HL-60/S4 (cell line): ENCODE measurements around the gene DDI2.
"Not testable (repeated sequence)": the region's sequence is repeated elsewhere in the genome, so short reads cannot be mapped to it uniquely, and the experiment has no call there.

Experiments used
- in situ Hi-C: fragments of 300-500 bp; cut with MboI; formaldehyde crosslinking; loops from 2 replicates; pipeline ENCODE4 v1.14.3; 2022; ENCODE audit warnings: low sequenced_read_pairs

The DDI2 gene

DNA sequence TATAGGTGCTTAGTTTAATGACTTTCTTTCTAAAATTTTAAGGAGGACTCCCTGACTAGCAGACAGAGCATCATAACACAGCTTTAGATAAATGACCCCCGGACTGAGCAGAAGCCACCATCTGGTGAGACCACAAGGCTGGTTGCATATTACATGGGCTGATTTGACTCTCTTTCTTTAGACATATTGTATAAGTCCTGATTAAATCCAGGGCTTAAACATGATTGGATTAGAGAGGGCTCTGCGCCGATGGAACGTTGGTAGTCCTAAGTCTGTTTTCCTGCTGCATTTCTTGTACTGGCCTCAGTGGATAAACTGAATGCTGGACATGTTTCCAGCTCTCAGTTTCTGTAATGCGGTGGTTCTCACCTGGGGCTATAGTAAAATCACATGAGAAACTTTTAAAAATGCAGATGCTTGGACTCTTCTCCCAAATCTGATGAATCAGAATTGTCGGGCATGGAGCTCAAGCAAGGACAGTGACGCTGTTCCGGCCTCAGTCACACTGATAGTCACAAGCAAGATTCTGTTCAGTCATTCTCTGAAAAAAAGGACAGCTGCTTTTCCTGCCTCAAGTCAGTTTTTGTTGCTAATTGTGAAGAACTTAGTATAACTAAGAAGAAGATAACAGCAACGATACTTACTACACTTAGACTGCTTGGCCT is 16.6 kb downstream of the DDI2 start:
- in situ Hi-C loops: no loop called here

DNA sequence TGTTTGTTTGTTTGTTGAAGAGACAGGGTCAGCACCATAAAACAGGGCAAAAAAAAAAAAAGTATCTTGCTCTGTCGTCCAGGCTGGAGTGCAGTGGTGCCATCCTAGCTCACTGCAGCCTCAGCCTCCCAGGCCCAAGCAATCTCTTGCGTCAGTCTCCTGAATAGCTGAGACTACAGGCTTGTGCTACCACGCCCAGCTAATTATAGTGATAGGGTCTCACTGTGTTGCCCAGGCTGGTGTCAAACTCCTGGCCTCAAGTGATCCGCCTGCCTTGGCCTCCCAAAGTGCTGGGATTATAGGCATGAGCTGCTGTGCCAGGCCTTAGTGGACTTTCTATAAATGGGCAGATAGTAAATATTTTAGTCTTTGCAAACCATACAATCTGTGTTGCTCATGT is 19.2 kb downstream of the DDI2 start:
- in situ Hi-C loops: no loop called here

DNA sequence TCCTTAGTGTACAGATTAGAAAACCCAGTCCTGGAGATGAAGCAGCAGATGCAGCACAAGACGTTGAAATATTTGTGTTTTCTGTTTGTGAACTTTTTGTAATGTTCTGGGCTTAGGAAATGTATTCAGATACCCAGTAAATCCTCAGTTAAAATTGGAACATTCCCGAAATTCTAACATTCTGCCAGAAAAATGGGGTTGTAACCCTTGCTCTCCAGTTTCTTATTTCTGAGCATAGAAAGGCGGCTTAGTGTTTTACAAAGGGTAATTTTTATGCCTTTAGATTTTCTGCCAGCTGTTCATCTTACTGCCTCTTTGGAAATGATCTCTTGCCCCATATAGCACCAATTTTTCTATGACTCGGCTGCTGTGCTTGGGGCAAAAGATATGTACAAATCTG is 20.6 kb downstream of the DDI2 start:
- in situ Hi-C loops: no loop called here

DNA sequence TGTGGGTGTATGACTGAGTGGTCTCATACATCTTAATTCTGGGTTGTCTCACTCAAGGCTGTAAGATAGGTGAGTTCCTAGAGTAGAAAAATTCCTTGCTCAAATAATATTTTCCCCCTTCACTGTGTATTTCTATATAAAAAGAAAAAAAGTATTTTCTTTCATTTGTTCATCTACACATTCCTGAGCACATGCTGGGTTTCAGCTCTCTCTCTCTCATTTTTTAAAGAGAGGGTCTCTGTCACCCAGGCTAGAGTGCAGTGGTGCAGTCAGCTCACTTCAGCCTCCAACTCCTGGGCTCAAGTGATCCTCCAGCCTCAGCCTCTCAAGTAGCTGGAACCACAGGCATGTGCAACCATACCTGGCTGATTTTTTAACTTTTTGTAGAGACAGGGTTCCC is 22.0 kb downstream of the DDI2 start:
- in situ Hi-C loops: no loop called here

DNA sequence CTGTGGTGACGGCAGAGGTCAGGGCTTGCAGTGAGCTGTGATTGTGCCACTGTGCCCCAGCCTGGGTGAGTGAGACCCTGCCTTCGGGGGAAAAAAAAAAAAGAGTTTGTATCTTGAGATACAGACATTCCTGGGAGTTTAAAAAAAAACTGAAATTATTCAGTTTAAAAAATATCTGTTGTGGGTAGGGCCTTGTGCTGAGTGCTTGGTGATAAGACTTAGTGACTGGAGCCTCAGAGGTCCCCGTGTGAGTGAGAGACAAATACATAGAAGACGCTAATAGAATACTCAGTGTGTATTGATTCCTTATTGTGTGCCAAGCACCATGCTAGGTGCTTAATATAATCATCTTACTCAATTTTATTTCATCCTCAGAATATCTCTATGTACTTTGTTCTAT is 22.7 kb downstream of the DDI2 start:
- in situ Hi-C loops: no loop called here

DNA sequence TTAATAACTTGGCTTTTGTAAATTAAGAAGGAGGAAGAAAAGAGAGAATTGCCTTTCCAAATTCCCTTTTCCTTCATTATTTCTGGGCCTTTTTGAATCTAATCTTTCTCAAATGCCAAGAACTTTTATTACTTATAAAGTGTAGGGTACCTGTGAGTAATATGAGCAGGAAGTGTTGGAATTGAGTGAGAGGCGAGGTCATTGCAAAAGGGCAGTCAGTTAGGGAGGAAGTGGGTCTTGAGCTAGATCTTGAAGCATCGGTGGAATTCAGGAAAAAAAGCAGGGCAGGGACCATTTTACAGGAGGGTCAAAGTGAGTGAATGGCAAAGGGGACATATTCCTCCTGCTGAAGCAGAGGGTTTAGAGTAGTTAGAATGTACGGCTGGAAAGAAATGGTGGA is 23.4 kb downstream of the DDI2 start:
- in situ Hi-C loops: no loop called here

DNA sequence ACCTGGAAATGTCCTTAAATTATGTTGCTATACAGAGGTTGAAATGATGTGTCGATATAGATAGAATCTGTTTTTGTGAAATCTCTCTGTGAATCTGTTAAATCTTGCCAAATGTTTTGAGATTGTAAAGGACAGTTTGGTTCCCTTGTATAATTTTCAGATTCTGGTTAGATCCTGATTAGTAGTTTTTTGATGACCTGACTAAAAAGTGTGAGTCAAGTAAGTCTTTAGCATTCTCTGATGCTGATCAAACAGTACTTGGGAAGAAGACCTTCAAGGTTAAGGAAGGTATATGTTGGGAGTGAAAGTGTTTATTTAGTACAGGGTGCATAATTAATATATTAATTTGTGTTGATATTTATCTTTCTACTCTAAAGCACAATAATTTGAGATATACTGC is 32.7 kb downstream of the DDI2 start:
- in situ Hi-C loops: no loop called here

DNA sequence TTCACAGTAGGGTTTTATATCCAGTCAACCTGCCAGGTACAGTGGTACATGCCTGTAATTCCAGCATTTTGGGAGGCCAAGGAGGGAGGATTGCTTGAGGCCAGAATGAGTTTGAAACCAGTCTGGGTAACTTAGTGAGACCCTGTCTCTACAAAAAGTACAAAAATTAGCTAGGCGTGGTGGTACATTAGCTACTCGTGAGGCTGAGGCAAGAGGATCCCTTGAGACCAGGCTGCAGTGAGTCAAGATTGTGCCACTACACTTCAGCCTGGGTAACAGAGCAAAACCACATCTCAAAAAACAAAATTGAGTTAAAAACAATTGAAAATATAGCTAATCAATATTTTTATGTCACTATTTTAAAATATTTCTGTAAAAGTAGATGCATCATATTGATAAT is 33.2 kb downstream of the DDI2 start:
- in situ Hi-C loops: no loop called here

DNA sequence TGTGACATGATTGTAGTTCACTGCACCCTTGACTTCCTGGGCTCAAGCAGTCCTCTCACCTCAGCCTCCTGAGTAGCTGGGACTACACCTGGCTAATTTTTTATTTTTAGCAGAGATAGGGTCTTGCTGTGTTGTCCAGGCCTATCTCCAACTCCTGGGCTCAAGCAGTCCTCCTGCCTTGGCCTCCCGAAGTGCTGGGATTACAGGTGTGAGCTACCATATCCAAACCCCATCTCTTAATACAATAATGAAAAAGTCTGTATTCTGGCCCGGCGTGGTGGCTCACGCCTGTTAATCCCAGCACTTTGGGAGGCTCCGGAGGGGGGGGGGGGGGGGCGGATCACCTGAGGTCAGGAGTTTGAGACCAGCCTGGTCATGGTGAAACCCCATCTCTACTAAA is 34.9 kb downstream of the DDI2 start:
- in situ Hi-C loops: not testable (repeated sequence)

DNA sequence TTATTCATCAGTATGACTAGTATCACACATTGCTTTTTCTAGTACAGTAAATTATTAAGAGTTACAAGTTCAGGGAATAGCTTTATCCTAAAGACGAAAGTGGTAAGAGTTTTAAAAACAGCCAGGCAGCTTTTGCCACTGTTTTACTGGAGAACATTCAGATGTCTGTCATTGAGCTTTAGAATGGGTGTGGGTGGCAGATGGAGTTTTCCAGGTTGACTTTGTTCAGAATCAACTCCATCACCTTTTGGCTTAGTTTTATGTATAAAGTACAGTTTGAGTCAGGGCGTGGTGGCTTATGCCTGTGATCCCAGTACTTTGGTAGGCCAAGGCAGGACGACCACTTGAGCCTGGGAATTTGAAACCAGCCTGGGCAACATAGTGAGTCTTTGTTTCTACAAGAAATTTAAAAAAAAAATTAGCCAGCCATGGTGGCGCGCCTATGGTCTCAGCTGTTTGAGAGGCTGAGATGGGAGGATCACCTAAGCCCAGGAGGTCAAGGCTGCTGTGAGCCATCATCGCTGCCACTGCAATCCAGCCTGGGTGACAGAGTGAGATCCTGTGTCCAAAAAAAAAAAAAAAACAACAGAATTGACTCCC is 36.9 kb downstream of the DDI2 start:
- in situ Hi-C loops: no loop called here

DNA sequence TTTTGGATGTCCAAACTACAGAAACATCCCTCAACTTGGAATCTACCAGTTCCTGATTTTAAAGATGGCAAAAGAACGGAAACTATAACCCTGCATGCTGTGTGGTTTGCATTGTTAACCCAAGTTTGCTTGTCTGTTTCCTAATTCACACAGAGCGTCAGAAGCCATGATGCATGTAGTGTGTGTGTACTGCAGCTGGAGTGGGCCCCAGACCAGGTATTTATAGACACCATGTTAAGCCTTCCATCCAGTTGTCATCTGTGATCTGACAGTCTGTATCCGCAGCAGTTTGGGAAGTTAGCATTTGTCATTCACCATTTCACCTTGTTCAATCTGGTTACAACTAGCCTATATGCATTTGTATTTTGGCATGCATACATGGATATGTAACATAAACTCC is 39.2 kb downstream of the DDI2 start:
- in situ Hi-C loops: no loop called here

DNA sequence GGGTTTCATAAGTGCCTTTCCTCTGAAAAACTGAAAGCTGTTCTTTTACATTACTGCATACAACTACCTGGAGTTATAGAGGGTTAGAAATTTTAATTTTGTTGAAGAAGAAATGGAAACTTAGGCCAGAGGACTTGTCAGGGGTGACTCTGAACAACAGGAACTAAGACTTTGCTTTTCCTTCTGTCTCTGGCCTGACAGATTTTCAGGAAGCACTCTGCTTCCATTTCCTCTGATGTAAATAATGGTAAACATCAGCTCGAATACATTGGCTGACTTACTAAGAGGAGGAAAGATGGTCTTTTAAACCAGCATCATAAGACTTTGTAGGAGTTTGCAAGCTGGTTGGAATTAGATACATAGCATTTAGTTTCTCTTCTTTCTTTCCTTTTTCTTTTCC is 39.8 kb downstream of the DDI2 start:
- in situ Hi-C loops: no loop called here

DNA sequence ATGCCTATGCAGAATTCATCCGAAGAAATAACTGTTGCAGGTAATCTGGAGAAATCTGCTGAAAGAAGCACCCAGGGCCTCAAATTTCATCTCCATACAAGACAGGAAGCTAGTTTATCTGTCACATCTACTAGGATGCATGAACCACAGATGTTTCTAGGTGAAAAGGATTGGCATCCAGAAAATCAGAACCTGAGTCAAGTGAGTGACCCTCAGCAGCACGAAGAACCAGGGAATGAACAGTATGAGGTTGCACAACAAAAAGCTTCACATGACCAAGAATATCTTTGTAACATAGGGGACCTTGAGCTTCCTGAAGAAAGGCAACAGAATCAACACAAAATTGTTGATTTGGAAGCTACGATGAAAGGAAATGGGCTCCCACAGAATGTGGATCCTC is 42.9 kb downstream of the DDI2 start:
- in situ Hi-C loops: no loop called here

DNA sequence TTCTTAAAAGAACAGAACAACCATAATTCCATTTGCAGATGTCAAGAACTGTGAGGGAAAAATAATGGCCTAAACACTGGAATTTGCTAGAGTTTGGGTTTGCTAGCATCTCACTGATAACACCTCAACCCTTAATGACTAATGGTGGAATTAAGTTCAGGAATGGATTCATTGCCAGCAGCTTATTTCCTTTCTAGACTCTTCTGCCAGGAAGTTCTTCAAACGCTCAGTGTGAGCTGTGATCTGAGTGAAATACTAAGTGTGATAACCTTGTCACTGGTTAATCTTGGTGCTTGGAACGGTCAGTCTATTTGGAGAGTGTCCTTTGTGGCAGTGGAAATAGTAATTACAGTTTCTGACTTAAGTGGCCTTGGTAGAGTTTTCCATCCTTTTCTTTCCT is 45.2 kb downstream of the DDI2 start:
- in situ Hi-C loops: no loop called here

DNA sequence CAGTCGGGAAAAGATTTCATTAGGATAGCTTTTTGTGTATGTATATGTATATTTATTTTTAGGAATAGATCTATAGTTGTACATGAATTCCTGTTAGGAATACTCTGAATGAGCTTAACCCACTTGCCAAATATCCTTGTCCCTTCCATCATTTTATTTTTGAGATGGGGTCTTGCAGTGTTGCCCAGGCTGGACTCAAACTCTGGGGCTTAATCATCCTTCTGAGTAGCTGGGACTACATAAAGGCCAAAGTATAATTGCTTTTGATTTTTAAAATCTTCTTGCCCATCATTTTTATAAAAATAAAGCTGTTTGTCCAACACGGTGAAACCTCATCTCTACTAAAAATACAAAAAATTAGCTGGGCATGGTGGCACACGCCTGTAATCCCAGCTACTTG is 46.7 kb downstream of the DDI2 start:
- in situ Hi-C loops: no loop called here

DNA sequence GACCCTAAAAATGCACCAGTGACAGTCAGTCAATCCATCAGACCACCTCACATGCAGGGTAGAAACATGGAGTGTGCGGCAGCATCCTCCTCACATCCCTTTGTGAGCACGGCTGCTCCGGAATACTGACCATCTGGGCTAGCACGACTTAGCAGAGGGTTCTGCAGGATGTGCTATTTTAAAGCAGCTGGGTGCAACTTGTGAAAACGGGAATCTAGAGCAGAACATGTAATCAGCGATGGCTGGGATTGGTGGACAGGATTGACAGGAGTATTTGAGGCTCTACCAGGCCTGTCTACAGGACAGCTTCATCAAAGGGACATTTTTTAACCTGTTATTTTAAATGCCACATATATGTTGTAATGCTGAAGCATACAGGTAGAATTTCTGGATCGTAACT is 50.1 kb downstream of the DDI2 start:
- in situ Hi-C loops: no loop called here

DNA sequence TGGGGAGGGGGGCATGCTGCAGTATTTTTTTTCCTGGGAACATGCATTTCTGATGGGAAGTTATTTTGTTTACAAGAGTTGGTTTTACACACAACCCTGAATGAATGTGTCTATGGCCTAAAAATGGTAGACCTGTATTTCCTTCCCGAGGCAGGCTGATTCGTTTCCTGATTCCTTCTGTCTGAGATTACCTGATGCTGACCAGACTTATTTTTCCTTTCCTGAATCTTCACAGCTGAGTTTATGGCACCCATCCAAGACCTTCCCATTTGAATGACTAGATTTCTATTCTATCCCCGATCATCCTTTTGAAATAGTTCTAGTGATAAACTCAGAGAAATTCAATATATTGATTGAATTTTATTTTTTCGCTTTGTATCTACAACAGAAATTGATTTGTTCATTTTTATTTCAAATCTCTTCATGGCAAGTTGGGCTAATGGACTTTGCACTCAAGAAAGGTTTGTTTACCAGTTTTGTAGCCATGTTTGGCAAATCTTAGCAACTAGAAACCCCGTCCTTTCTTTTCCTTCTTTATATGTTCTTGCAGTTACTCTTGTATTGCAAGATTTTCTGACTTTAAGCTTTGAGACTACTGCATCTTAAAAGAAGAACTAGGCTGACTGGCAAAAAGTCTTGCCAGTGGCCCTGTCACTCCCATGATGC is 51.0 kb downstream of the DDI2 start:
- in situ Hi-C loops: no loop called here

DNA sequence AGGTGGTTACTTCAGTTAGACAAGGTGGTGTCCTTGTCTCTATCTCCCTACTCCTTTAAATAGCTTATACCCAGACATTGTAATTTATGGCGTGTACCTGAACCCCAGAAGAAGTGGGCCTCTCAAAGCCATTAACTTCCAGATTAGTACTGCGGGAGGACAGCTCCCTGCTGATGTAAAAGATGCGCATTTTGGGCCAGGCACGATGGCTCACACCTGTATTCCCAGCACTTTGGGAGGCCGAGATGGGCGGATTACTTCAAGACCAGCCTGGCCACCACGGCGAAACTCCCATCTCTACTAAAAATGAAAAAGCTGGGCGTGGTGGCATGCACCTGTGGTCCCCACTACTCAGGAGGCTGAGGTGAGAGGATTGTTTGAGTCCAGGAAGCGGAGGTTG is 51.8 kb downstream of the DDI2 start:
- in situ Hi-C loops: no loop called here

DNA sequence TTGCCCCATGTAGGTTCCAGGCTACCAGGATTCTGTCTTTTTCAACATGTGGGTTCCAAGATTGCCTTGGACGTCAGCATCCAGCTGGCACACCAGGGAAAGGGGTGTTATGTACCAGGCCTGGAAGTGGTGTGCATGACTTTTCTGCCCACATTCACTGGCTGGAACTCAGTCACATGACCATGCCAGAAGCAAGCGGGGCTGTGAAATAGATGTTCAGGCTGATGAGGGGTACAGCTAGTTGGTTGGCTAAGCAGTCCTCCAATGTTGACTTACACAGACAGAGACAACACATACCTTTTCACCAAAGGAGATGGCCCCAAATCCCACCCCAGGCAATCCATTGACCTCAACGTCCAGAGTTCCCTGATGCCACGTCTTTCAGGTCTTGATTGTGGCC is 52.6 kb downstream of the DDI2 start:
- in situ Hi-C loops: no loop called here

DNA sequence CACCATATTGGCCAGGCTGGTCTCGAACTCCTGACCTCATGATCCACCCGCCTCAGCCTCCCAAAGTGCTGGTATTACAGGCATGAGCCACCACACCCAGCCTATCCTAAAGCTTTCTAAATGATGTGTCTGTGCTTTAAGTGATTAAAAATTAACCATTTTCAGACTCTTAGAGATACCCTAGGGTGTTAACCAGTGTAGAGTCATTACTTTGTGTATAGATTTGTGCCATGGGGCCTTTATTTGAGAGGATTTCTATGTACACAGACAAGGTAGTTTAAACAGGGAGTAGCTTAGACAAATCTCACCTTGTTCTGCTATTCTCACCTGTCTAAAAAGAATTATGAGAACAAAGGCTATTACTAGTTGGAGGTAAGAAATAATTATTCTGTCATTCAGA is 54.2 kb downstream of the DDI2 start:
- in situ Hi-C loops: no loop called here

DNA sequence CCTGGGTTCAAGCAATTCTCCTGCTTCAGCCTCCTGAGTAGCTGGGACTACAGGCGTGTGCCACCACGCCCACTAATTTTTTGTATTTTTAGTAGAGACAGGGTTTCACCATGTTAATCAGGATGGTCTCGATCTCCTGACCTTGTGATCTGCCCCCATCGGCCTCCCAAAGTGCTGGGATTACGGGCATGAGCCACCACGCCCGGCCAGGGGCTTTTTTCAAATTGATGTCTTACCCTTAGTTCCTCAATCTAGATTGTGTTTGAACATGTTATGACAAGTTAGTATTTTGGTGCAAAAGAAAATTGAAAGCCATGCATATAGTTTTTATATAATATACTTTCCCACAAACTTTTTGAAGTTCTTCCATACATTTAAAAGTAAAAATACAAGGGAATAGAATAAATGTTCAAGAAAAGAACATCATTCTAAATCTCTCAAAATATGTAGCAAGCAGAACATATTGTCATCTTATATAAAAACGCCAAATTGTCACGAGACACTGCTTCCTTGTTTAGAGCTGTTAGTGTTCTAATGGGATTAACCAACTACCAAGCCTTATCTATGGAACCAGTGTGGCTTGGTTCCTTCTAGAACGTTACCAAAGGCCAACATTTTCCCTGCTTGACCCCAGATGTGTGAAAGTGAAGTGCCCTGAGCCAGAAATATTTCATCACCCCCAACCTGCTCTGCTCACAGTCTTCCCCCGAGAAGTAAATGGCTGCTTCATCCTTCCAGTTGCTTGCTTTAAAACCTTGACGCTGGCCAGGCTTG is 57.3 kb downstream of the DDI2 start:
- in situ Hi-C loops: no loop called here

DNA sequence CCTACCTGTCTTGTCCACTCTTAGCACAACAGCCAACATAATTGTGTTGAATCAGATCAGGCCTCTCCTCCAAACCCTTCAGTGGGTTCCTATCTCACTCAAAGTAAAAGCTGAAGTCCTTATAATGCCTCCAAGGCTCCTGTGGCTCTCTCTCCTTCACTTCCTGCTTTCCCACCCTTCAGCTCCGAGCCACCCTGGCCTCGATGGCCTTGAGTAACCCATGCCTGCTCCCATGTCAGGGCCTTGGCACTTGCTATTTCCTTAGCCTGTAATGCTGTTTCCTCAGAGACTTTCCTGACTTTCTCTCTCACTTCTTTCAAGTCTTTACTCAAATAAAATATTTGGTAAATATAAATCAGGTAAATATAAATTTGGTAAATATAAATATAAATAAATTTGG is 58.8 kb downstream of the DDI2 start:
- in situ Hi-C loops: no loop called here
